Type B pancreatic cell (in vitro differentiated cells): Measurements from ENCODE around the gene MSI2. TPM values are rescaled to one million over a fixed set of nuclear protein-coding genes. Genes with fewer than 3 reads are reported as not detected.

Experiments used
- DNase-seq: peaks from one replicate; pipeline ENCODE4 v3.0.0; 2021; ENCODE audit warnings: mixed read lengths; ENCODE audit not compliant: unreplicated experiment; ENCODE audit errors: extremely low spot score
- H3K27ac Mint-ChIP-seq: 2 replicates; pipeline ENCODE4 v1.8.0; 2021; ENCODE audit warnings: mild to moderate bottlenecking, mixed read lengths
- H3K27me3 Mint-ChIP-seq: 2 replicates; pipeline ENCODE4 v1.8.0; 2021; ENCODE audit warnings: mixed read lengths
- H3K36me3 Mint-ChIP-seq: 2 replicates; pipeline ENCODE4 v1.8.0; 2021; ENCODE audit warnings: mixed read lengths
- H3K4me1 Mint-ChIP-seq: one replicate; pipeline ENCODE4 v1.8.0; 2021; ENCODE audit warnings: mixed read lengths; ENCODE audit not compliant: unreplicated experiment
- H3K4me3 Mint-ChIP-seq: 2 replicates; pipeline ENCODE4 v1.8.0; 2021; ENCODE audit warnings: mild to moderate bottlenecking, mixed read lengths
- H3K9me3 Mint-ChIP-seq: 2 replicates; pipeline ENCODE4 v1.8.0; 2021; ENCODE audit warnings: mixed read lengths
- total RNA-seq: library from RNA; stranded (reverse); gene quantifications from 2 replicates; pipeline ENCODE4 v1.2.1, GENCODE V29; 2021; ENCODE audit warnings: low replicate concordance
- TF ChIP-seq, protein P1 (sequence below): fragments of 200-600 bp; sonication (generic); conservative IDR thresholded peaks from 2 replicates; pipeline ENCODE4 v1.5.0; 2021; ENCODE audit warnings: antibody characterized with exemption, mild to moderate bottlenecking

Gene MSI2
- total RNA-seq, 1 donor from 2014 or later: 158 TPM

GRCh38 chr17:57264776-57265175, 8.5 kb downstream of the MSI2 start:
- H3K4me3 Mint-ChIP-seq: no peak overlapping the region
- DNase-seq: no peak
- no peak overlapping the region for H3K27ac Mint-ChIP-seq
- H3K4me1 Mint-ChIP-seq: peaks cover 52% of the 10 kb centered on the region
- TF ChIP-seq, protein P1, sequence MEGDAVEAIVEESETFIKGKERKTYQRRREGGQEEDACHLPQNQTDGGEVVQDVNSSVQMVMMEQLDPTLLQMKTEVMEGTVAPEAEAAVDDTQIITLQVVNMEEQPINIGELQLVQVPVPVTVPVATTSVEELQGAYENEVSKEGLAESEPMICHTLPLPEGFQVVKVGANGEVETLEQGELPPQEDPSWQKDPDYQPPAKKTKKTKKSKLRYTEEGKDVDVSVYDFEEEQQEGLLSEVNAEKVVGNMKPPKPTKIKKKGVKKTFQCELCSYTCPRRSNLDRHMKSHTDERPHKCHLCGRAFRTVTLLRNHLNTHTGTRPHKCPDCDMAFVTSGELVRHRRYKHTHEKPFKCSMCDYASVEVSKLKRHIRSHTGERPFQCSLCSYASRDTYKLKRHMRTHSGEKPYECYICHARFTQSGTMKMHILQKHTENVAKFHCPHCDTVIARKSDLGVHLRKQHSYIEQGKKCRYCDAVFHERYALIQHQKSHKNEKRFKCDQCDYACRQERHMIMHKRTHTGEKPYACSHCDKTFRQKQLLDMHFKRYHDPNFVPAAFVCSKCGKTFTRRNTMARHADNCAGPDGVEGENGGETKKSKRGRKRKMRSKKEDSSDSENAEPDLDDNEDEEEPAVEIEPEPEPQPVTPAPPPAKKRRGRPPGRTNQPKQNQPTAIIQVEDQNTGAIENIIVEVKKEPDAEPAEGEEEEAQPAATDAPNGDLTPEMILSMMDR: no peak
- no peaks in the 10 kb centered on the region for H3K9me3 Mint-ChIP-seq
- H3K36me3 Mint-ChIP-seq: peaks cover 75% of the 10 kb centered on the region
- no peaks in the 10 kb centered on the region for H3K27me3 Mint-ChIP-seq

GRCh38 chr17:57266902-57267311, 10.6 kb downstream of the MSI2 start:
- no peaks in the 10 kb centered on the region for H3K9me3 Mint-ChIP-seq
- peaks cover 54% of the 10 kb centered on the region for H3K4me1 Mint-ChIP-seq
- H3K36me3 Mint-ChIP-seq: peaks cover 67% of the 10 kb centered on the region

GRCh38 chr17:57268181-57268580, 11.9 kb downstream of the MSI2 start:
- TF ChIP-seq, protein P1: no peak
- Mint-ChIP-seq H3K4me1 (peaks cover 45% of the 10 kb centered on the region), H3K27me3 (no peaks in the 10 kb centered on the region), H3K27ac (no peak overlapping the region), H3K9me3 (no peaks in the 10 kb centered on the region), H3K36me3 (peaks cover 55% of the 10 kb centered on the region), H3K4me3 (no peak overlapping the region)
- DNase-seq: no peak

More at GRCh38 chr17:57266902-57267311, 10.6 kb downstream of the MSI2 start:
- no peak overlapping the region for H3K4me3 Mint-ChIP-seq
- TF ChIP-seq, protein P1: no peak
- no peak for DNase-seq
- H3K27ac Mint-ChIP-seq: no peak overlapping the region
- no peaks in the 10 kb centered on the region for H3K27me3 Mint-ChIP-seq

DNA sequence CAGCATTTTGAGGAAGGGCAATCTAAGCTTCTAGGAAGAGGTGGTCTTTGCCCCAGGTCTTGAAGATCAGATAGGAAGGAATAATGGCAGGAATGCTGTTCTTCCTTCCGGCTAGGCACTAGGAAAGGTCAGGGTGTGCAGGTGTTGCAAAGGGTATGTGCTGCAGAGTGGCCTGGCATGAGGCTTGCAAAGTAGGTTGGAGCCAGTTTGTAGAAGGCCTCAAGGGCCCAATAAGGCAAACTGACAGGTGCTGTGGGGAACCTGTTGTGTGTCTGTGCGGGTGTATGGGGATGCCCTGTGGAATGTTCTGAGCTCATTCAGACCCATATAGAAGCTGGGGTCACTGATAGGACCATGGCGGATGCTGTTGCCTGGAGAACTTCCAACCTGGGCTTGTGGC, 12.7 kb downstream of the MSI2 start:
- TF ChIP-seq, protein P1: no peak
- Mint-ChIP-seq H3K9me3 (no peaks in the 10 kb centered on the region), H3K27ac (no peak overlapping the region), H3K4me1 (peaks cover 37% of the 10 kb centered on the region), H3K27me3 (no peaks in the 10 kb centered on the region), H3K36me3 (peaks cover 46% of the 10 kb centered on the region), H3K4me3 (no peak overlapping the region)
- DNase-seq: no peak

DNA sequence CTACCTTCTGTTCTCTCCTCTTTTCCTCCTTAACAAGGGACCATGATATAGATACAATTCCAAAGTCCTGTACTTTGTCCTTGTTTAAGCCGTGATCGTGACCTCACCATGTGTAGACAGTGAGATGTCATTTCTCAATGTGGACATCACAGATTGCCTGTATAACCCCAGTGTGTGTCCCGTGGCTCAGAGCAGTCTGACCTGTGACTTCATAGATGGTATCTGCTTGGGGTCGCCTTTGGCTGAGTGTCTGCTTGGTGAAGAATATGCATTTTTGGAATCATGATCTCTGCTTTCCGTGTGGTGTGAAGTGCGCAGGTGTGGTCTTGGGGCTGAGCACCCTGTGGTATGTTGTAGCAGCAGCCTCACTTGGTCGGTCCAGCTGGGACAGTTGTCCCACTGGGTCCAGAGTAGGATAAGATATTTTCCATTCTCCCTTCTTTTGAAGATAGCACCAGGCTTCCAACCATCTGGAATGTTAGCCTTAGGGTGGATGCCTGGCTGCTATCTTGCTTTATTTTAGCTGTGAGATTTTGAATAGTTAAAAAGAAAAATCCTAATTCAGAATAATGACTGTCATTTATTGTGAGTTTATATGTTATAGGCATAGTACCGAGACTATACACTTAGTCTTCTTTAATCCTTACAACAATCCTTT, 13.4 kb downstream of the MSI2 start:
- TF ChIP-seq, protein P1: no peak
- Mint-ChIP-seq H3K4me1 (peaks cover 43% of the 10 kb centered on the region), H3K4me3 (no peak overlapping the region), H3K36me3 (peaks cover 52% of the 10 kb centered on the region), H3K27ac (no peak overlapping the region), H3K27me3 (no peaks in the 10 kb centered on the region), H3K9me3 (no peaks in the 10 kb centered on the region)
- no peak for DNase-seq
